Ovary (tissue), 9 donors: ENCODE results near the gene SYNPO. TPM values are rescaled to one million over a fixed set of nuclear protein-coding genes. Genes with fewer than 3 reads are reported as not detected.
A peak's percentile ranks its signal among the peaks of the same experiment; 100 is the strongest.

Experiments used
- DNase-seq, 5 donors: peaks; one replicate each; pipeline ENCODE4 v3.0.0-alpha.2; 2019 to 2020
- H3K27ac ChIP-seq, 2 donors: fragments of 200-600 bp; one replicate each; pipeline versions ENCODE4 v1.5.1 to v1.8.0; 2019 to 2022
- H3K27me3 ChIP-seq: fragments of 200-600 bp; one replicate; pipeline ENCODE4 v1.8.0; 2022
- H3K36me3 ChIP-seq: fragments of 200-600 bp; sonication (generic); one replicate; pipeline ENCODE4 v1.5.1; 2019
- H3K4me1 ChIP-seq: one replicate; pipeline ENCODE4 v1.8.1; 2013; ENCODE audit warnings: mild to moderate bottlenecking, moderate library complexity; ENCODE audit not compliant: insufficient read depth
- H3K4me3 ChIP-seq: fragments of 200-600 bp; sonication (generic); one replicate; pipeline ENCODE4 v1.5.1; 2017
- H3K9me3 ChIP-seq, 2 donors: fragments of 200-600 bp in 1 of 2; sonication (generic) in 1 of 2; one replicate each; pipeline versions ENCODE4 v1.5.1 to v1.8.1; 2013 to 2019; ENCODE audit warnings: mild to moderate bottlenecking in 1 of 2, moderate library complexity in 1 of 2
- CTCF ChIP-seq, 3 donors: fragments of 450-650 bp in 2 of 3; fragments of 200-600 bp in 1 of 3; IDR thresholded peaks; one replicate each; pipeline versions ENCODE4 v1.5.1 to v1.8.0; 2016 to 2022; ENCODE audit warnings: antibody characterized with exemption in 3 of 3, mild to moderate bottlenecking in 1 of 3
- EP300 ChIP-seq: sonication (generic); formaldehyde crosslinking; IDR thresholded peaks from one replicate; pipeline ENCODE4 v1.6.1; 2017; ENCODE audit warnings: antibody characterized with exemption
- POLR2A ChIP-seq: fragments of 450-650 bp; IDR thresholded peaks from one replicate; pipeline ENCODE4 v1.6.1; 2017; ENCODE audit warnings: antibody characterized with exemption, mild to moderate bottlenecking, moderate library complexity
- WGBS, 3 donors: extraction: QIAGEN DNeasy Blood & Tissue Kit in 1 of 3; methylation state at CpG; one replicate each; pipeline versions ENCODE4 v1.1.5 to v1.1.7; 2013 to 2017; 5-methylcytosine and 5-hydroxymethylcytosine counted together
- intact Hi-C, 4 donors: fragments of 100-400 bp; cut with DNase I; formaldehyde crosslinking; loops; one replicate each; pipeline versions ENCODE4 v1.11.0 to v1.15.1; 2022 to 2023
- polyA plus RNA-seq, 2 donors: library from polyadenylated mRNA; stranded (reverse); fragments of 200-250 nt in 1 of 2; fragments of 350-450 nt in 1 of 2; fragmentation: Illumina TruSeq in 1 of 2; extraction: RNeasy Lipid Tissue Mini Kit (QIAGEN cat#74804) in 1 of 2; gene quantifications; one replicate each; pipeline ENCODE4 v1.2.3, GENCODE V29; 2013 to 2014
- total RNA-seq, 7 donors: library from RNA; depleted of rRNA in 2 of 7; stranded (reverse); fragments of >200 nt in 2 of 7; fragmentation: NEBNext Ultra II Directional in 3 of 7; extraction: Animal tissue kit (Norgen Biotek cat#: 25700) in 3 of 7; gene quantifications; one replicate each; pipeline versions ENCODE4 v1.1.0 to v1.2.4, GENCODE V29; 2016 to 2023
- donor health status: DM: no; HTN: no; CAD: no; lungs with moderate emphysema.
- donor health status: DM: no; HTN: no; CAD: no.
- donor health status: Bipolar disorder and iron deficiency.
- donor health status: DM: yes; HTN: yes; CAD: no.
- donor health status: DM: no; HTN: no; CAD: no.
- donor health status: DM: yes; HTN: yes; CAD: no.

SYNPO gene
- total and polyA plus RNA-seq, 9 donors, result 8.3 to 174 (median 70.2) TPM

DNA sequence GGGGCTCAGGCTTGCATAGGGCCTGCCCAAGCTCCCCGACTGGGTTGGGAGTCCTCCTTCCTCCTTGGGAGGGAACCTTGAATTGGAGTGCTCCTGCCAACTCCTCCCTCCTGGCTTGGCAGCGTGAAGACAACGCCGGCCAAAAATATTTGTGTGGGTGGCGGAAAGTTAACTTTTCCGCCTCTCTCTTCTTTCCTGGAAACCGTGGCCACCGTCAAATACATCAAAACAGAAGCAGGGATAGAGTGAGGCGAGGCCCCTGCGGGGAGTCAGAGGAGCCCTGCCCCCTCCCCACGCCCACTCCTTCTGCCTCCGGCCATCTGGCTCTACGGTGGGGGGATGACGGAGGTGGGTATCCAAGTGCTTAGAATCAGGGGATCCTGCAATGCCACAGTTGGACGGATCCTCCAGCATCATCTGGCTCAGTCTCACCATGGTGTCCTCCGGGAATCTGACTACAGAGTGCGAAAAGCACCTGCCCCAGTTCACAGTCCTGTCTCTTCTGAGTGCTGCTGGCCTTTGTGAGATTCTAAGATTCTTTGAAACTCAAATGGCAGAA lies 25.2 kb upstream of the SYNPO start:
- Histone ChIP-seq H3K4me1 (peaks cover 55% of the 10 kb centered on the region), H3K36me3 (no peaks in the 10 kb centered on the region), H3K4me3 (no peak overlapping the region), H3K9me3 (no peaks in the 10 kb centered on the region), H3K27ac (peak overlapping the region; percentile 13 to 73), H3K27me3 (no peaks in the 10 kb centered on the region)
- peak; percentile 74 to 82 (median 79) for DNase-seq
- WGBS, 3 donors, result 4 to 7% (median 5%) methylated on average over 17 of the region's 17 CpGs
- intact Hi-C loops, result no loop called here
- TF ChIP-seq CTCF (IDR thresholded peaks at IDR 0.05) (no peak), EP300 (no peak), POLR2A (no peak)

- Histone ChIP-seq H3K4me1 (peaks cover 55% of the 10 kb centered on the region), H3K27ac (peak overlapping the region in 1 of 2 donors; percentile 73), H3K9me3 (no peaks in the 10 kb centered on the region), H3K27me3 (no peaks in the 10 kb centered on the region), H3K4me3 (no peak overlapping the region), H3K36me3 (no peaks in the 10 kb centered on the region)
- peak; percentile 80 to 87 (median 84) for DNase-seq
- WGBS, 3 donors, result 20 to 34% (median 28%) methylated on average over 5 of the region's 5 CpGs
- intact Hi-C loops, result no loop called here
- TF ChIP-seq CTCF (IDR thresholded peaks at IDR 0.05) (no peak), EP300 (no peak), POLR2A (no peak)
Observed at GRCh38 chr5:150616024-150616470, 24.4 kb upstream of the SYNPO start.

GRCh38 chr5:150616506-150616905 lies 24.0 kb upstream of the SYNPO start:
- Histone ChIP-seq H3K4me3 (no peak overlapping the region), H3K9me3 (no peaks in the 10 kb centered on the region), H3K36me3 (no peaks in the 10 kb centered on the region), H3K27me3 (no peaks in the 10 kb centered on the region), H3K4me1 (peaks cover 53% of the 10 kb centered on the region), H3K27ac (peak overlapping the region in 1 of 2 donors; percentile 73)
- DNase-seq, result no peak
- intact Hi-C loops, result no loop called here
- 91 to 97% (median 94%) methylated on average over 1 of the region's 1 CpG for WGBS, 3 donors
- TF ChIP-seq CTCF (IDR thresholded peaks at IDR 0.05) (no peak), EP300 (no peak), POLR2A (no peak)

DNA sequence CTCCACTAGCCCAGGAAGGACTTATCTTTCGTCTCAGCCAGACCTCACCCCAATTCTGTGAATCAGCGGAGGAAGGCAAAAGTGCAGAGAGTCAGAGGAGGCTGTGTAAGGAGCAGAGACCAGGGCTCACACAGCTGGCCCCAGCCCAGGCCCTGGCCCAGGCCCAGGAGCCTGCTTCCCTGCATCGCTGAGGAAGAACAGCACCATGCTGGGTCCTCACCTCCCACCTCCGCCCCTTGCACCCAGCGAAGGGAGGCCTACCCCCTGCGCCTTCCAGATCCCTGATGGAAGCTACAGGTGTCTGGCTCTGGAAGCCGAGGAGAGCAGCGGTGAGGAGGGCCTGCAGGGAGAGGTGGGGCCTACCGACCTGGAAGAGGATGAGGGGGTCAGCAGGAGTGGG lies 22.3 kb upstream of the SYNPO start:
- Histone ChIP-seq H3K9me3 (no peaks in the 10 kb centered on the region), H3K4me3 (no peak overlapping the region), H3K36me3 (no peaks in the 10 kb centered on the region), H3K27ac (peak overlapping the region in 1 of 2 donors; percentile 64), H3K27me3 (no peaks in the 10 kb centered on the region), H3K4me1 (peaks cover 46% of the 10 kb centered on the region)
- no peak for TF ChIP-seq CTCF (IDR thresholded peaks at IDR 0.05)
- no peak for TF ChIP-seq POLR2A
- no peak for TF ChIP-seq EP300
- intact Hi-C loops, result no loop called here
- 42 to 49% (median 46%) methylated on average over 9 of the region's 9 CpGs for WGBS, 3 donors
- DNase-seq, result peak; percentile 51 to 82 (median 71)
